ENCODE data around the gene CDH3. TPM values are rescaled to one million over a fixed set of nuclear protein-coding genes. Genes with fewer than 3 reads are reported as not detected.
A peak's percentile ranks its signal among the peaks of the same experiment; 100 is the strongest.

Gene CDH3
- polyA plus RNA-seq, 1 donor (not counting 4 experiments of a cell fraction or from before 2014, with no cell fraction given), result 366 TPM

DNA sequence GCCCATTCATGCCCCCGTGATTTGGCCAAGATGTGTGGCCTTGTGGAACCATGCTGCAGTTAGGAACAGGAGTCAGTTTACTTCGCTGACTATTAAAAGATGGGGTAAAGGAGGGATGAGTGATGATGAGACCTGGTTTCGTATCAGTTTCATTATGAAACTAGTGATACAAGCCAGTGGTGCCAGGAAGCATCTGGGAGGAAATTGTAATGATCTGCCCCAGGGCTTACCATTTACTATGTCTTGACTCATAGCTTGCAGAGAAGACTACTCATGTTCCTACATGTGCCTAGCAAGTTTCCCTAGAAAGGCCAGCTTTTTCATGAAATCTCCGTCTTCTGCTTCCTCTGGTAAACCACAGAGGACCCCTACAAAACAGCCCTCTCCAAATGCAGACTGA is 23.2 kb downstream of the CDH3 start:
- peaks cover 8 to 31% of the 10 kb centered on the region in 2 experiments for H3K36me3 ChIP-seq (ENCODE audit: control insufficient read depth in 2 of 2, extremely low read depth in 1 of 2, insufficient read depth in 2 of 2, low read length in 2 of 2)
- H3K27me3 ChIP-seq (ENCODE audit: control insufficient read depth, extremely low read depth, insufficient read depth, low read length), result no peaks in the 10 kb centered on the region
- peaks cover 3% of the 10 kb centered on the region for H3K9me1 ChIP-seq (ENCODE audit: control insufficient read depth, extremely low read depth, insufficient read depth, low read length)
- peak overlapping the region; percentile 97 for H3K27ac ChIP-seq (ENCODE audit: control insufficient read depth, insufficient read depth, low read length)
- dilution Hi-C loops (cut with MboI; ENCODE audit: extremely low pct_ligation_motif_present, low sequenced_read_pairs), result no loop called here
- FAIRE-seq (peak; percentile 100), DNase-seq (ENCODE audit: low read depth, low spot score) (peak; percentile 93)
- H2AFZ ChIP-seq (ENCODE audit: control insufficient read depth, low read length), result no peak overlapping the region
- H3K4me3 ChIP-seq (ENCODE audit: control insufficient read depth in 2 of 3, extremely low read depth in 1 of 3, insufficient read depth in 2 of 3, low read depth in 1 of 3, low read length in 3 of 3), result peak overlapping the region in 2 of 3 experiments; percentile 47 to 52
- no peaks in the 10 kb centered on the region for H4K20me1 ChIP-seq (ENCODE audit: control insufficient read depth, extremely low read depth, insufficient read depth, low read length)
- peak overlapping the region; percentile 90 for H3K4me2 ChIP-seq (ENCODE audit: control insufficient read depth, extremely low read depth, insufficient read depth, low read depth, low read length)
- H3K4me1 ChIP-seq (ENCODE audit: control insufficient read depth, extremely low read depth, insufficient read depth, low read length), result peaks cover 62% of the 10 kb centered on the region
- peaks cover 62% of the 10 kb centered on the region for H3K79me2 ChIP-seq (ENCODE audit: control insufficient read depth, insufficient read depth, low read length)
- no peaks in the 10 kb centered on the region for H3K9me3 ChIP-seq (ENCODE audit: control insufficient read depth, low read depth, low read length)
- peak overlapping the region; percentile 83 for H3K9ac ChIP-seq (ENCODE audit: control insufficient read depth, extremely low read depth, insufficient read depth, low read length)
- TF ChIP-seq, protein P1, sequence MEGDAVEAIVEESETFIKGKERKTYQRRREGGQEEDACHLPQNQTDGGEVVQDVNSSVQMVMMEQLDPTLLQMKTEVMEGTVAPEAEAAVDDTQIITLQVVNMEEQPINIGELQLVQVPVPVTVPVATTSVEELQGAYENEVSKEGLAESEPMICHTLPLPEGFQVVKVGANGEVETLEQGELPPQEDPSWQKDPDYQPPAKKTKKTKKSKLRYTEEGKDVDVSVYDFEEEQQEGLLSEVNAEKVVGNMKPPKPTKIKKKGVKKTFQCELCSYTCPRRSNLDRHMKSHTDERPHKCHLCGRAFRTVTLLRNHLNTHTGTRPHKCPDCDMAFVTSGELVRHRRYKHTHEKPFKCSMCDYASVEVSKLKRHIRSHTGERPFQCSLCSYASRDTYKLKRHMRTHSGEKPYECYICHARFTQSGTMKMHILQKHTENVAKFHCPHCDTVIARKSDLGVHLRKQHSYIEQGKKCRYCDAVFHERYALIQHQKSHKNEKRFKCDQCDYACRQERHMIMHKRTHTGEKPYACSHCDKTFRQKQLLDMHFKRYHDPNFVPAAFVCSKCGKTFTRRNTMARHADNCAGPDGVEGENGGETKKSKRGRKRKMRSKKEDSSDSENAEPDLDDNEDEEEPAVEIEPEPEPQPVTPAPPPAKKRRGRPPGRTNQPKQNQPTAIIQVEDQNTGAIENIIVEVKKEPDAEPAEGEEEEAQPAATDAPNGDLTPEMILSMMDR (optimal IDR thresholded peaks at IDR 0.05 in 1 of 3, IDR thresholded peaks at IDR 0.05 in 1 of 3, conservative IDR thresholded peaks at IDR 0.05 in 1 of 3; ENCODE audit: extremely low read depth in 1 of 3, insufficient read depth in 2 of 3, low read length in 3 of 3), result no peak
- TF ChIP-seq EZH2 (IDR thresholded peaks at IDR 0.05; ENCODE audit: low read length), result no peak

DNA sequence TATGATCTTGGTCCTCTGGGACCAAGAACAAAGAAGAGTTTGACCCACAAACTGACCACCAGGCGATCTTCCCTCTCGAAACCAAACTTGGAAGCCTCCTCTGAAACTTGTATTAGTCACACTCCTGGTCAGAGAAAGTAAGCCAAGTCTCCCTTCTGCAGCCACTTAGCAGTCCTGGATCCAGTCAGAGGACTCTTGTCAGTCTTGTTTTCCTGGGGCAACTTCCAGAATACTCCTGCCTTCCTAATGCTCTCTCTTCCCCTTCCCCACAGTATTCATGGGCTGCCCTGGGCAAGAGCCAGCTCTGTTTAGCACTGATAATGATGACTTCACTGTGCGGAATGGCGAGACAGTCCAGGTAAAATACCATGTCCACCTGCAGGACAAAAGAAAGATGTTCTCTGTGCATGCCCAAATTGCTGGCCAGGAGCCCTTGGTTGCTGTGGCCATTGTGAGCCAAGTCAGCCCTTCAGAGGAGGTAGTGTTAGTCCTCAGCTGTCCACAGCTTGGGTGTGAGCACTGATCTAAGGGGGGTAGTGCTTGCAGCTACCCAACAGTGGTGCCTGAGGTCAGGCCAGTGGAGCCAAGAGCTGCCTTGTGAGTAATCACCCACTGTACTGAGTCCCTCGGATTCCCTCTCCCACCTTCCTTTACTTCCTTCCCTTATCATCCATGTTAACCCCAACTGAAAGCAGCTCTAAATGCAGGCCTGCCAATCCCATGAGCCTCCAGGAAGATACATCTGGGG is 31.2 kb downstream of the CDH3 start:
- no peak overlapping the region for H3K4me3 ChIP-seq (ENCODE audit: control insufficient read depth in 2 of 3, extremely low read depth in 1 of 3, insufficient read depth in 2 of 3, low read depth in 1 of 3, low read length in 3 of 3)
- H3K9me3 ChIP-seq (ENCODE audit: control insufficient read depth, low read depth, low read length), result no peaks in the 10 kb centered on the region
- no peak overlapping the region for H3K9ac ChIP-seq (ENCODE audit: control insufficient read depth, extremely low read depth, insufficient read depth, low read length)
- no peak for TF ChIP-seq EZH2 (IDR thresholded peaks at IDR 0.05; ENCODE audit: low read length)
- TF ChIP-seq, protein P1 (optimal IDR thresholded peaks at IDR 0.05 in 1 of 3, IDR thresholded peaks at IDR 0.05 in 1 of 3, conservative IDR thresholded peaks at IDR 0.05 in 1 of 3; ENCODE audit: extremely low read depth in 1 of 3, insufficient read depth in 2 of 3, low read length in 3 of 3), result no peak
- peaks cover 40 to 69% of the 10 kb centered on the region in 2 experiments for H3K36me3 ChIP-seq (ENCODE audit: control insufficient read depth in 2 of 2, extremely low read depth in 1 of 2, insufficient read depth in 2 of 2, low read length in 2 of 2)
- H3K79me2 ChIP-seq (ENCODE audit: control insufficient read depth, insufficient read depth, low read length), result peaks cover 68% of the 10 kb centered on the region
- H2AFZ ChIP-seq (ENCODE audit: control insufficient read depth, low read length), result no peak overlapping the region
- no peak overlapping the region for H3K4me2 ChIP-seq (ENCODE audit: control insufficient read depth, extremely low read depth, insufficient read depth, low read depth, low read length)
- H3K27ac ChIP-seq (ENCODE audit: control insufficient read depth, insufficient read depth, low read length), result peak overlapping the region; percentile 1
- FAIRE-seq, result peak; percentile 23
- H3K27me3 ChIP-seq (ENCODE audit: control insufficient read depth, extremely low read depth, insufficient read depth, low read length), result no peaks in the 10 kb centered on the region
- H4K20me1 ChIP-seq (ENCODE audit: control insufficient read depth, extremely low read depth, insufficient read depth, low read length), result no peaks in the 10 kb centered on the region
- DNase-seq (ENCODE audit: low read depth, low spot score), result no peak
- H3K9me1 ChIP-seq (ENCODE audit: control insufficient read depth, extremely low read depth, insufficient read depth, low read length), result no peaks in the 10 kb centered on the region
- dilution Hi-C loops (cut with MboI; ENCODE audit: extremely low pct_ligation_motif_present, low sequenced_read_pairs), result no loop called here
- H3K4me1 ChIP-seq (ENCODE audit: control insufficient read depth, extremely low read depth, insufficient read depth, low read length), result no peaks in the 10 kb centered on the region

All from keratinocyte (primary cell).